ENCODE measurements around the gene SP9.

SP9 gene

DNA sequence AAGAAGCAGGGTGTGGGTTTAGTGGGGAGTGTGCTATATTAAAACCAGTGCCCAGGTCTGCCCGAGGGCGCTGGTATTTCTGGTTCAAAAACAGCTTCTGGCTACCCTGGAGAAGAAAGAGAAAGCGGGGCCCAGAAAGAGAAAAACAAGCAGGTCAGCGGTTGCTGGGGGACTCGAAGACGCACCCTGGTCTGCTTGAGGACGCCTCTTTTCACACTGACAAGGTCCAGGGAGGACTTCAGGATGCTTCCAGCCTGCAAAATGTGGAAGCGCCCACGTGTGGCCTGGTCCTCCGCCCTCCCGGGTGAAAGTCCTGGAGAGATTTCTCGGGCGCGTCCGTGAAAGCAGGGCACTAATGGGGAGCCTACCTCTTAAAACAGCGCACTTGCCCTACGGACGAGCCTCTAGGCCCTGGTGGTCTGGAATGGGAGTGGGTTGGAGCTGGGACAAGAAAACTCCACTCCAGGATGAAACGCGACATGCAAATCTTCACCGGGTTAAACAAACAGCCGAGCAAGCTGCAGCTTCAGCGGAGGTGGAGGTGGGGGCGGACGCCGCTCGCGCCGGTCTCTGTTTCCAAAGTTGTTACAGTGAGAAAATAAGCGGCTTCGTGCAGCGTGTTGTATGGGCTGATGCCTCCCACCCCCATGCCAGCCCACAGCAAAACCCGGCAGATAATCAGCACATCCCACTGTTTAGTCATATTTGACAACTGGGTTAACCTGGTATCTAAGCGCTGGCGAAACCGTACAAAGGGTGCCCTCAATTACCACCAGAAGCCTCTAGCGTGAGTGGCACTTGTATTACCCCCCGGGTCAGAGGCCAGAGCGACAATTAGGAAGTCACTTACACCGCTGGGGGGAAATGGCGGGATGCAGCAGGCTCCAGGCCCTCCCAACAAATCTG lies 1.1 kb upstream of the SP9 start:
- peak in 6 of 56 donors; percentile 38 to 56 (median 40) for DNase-seq

DNA sequence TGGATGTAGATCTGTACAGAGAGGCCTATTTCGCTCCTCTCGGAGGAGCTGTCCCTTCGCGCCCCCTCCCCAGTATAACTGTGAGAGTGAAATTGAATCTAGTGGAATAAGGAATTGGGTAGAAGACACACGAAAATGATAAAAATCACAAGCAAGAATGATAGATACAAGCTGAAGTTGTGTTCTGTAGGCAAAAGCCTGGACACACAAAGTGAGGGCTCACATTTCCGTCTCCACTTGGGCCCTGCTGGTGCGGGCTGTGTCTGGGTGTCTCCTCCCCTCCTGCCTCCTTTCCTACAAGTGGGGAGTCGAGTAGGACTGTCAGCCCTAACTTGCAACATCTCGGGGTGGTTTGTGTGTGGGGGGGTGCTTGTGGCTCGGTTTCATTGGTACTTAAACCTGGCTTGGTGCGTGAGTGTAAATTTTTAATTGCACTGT lies 457 bp upstream of the SP9 start:
- no peak for DNase-seq

DNA sequence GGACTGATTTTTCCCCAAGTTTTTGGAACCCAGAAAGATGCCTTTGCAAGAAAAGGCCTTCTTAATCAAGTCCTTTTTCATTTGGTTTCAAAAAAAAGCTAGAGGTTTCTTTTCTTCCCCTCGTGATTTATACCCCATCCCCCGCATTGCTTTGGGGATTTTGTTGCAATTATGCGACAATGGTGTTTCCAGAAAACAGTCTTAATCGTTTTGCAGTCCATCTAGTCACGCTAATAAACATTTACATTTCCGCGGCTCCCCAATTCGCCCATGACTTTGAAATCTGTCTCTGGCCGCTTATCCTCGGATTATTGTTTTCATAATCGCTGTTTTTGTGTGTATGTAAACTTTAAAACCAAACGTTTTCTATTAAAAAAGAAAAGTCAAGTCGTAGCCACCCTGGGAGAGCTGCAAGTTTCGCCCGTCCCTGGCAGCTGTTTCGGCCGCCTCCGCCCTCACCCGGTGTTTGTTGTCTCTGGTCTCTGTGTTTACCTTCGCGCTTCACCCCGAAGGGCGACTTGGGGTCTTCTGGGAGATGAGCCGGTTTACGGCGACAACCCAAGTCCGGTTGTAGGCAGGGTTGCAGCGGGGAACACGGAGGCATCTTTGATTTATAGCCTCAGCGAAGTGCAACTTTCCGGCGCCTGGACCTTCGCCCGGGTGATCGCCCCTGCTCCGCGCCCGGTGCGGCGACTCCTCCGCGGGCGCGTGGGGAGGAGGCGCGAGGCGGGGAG lies 667 bp downstream of the SP9 start:
- DNase-seq: no peak

DNA sequence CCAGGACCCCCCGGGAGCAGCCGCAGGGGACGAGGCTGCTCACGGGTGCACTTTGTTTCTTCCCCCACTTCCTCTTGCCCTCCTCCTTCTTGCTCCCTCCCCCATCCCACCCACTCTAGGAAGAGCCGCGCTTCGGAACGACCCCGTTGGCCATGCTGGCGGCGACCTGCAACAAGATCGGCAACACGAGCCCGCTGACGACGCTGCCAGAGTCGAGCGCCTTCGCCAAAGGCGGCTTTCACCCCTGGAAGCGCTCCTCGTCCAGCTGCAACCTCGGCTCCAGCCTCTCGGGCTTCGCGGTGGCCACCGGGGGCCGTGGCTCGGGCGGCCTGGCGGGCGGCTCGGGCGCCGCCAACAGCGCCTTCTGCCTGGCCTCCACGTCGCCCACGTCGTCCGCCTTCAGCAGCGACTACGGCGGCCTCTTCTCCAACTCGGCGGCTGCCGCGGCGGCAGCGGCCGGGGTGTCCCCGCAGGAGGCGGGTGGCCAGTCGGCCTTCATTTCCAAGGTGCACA lies 1.3 kb downstream of the SP9 start:
- DNase-seq: no peak

DNA sequence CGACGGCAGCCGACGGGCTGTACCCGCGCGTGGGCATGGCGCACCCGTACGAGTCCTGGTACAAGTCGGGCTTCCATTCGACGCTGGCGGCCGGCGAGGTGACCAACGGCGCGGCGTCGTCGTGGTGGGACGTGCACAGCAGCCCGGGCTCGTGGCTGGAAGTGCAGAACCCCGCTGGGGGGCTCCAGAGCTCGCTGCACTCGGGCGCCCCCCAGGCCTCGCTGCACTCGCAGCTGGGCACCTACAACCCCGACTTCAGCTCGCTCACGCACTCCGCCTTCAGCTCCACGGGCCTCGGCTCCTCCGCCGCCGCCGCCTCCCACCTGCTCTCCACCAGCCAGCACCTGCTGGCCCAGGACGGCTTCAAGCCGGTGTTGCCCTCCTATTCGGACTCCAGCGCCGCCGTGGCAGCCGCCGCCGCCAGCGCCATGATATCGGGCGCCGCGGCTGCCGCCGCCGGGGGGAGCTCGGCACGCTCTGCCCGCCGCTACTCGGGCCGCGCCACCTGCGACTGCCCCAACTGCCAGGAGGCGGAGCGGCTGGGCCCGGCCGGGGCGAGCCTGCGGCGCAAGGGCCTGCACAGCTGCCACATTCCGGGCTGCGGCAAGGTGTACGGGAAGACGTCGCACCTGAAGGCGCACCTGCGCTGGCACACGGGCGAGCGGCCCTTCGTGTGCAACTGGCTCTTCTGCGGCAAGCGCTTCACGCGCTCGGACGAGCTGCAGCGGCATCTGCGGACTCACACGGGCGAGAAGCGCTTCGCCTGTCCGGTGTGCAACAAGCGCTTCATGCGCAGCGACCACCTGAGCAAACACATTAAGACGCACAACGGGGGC lies 2.0 kb downstream of the SP9 start:
- no peak for DNase-seq

DNA sequence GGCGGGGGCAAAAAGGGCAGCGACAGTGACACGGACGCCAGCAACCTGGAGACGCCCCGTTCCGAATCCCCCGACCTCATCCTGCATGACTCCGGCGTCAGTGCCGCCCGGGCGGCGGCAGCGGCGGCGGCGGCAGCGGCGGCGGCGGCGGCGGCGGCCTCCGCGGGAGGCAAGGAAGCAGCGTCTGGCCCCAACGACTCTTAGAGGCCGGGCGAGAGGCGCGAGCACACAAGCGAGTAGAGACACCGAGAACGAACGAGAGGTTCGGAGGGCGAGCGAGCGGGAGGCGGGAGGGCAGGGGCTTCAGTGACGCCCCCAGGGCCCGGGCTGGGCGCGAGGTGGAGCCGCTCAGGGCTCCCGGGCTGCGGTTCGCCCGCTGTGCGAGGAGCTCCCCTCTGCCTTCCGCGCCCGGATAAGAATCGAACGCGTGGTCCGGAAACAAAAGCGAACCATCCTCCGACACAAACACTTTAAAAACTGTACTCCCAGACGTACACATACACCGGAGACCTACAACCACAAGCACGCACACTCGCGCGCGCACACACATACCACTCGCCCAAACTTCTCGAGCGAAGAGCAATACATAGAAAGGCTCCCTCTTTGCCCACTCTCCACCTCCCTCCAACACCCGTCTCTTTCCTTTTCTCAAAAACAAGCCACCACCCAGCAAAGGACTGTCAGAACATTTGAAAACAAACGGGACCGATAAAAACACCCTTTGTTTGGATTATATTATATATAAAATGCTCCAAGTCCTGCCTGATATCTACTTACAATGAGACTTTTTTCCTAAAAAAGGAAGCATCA lies 2.8 kb downstream of the SP9 start:
- no peak for DNase-seq

DNA sequence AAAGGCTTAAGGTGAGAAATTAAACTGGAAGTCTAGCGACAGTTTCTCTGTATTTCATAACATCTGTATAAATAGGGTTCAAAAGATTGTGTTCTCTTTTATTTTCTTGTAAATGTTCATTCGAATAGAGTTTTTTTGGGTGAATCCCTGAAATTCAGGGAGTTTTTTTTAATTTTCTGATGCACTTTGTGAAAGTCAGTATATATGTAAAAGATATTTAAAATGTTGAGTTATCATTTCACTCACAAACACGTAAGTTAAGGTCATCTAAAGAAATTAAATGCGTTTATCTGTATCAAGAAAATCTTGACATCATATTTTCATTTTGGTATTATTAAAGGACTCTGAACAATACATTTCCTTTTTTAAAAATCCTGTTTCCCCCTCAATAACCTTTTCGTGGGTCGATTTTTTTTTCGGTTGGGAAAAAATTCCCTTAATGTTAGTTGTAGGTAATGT lies 3.4 kb downstream of the SP9 start:
- DNase-seq: no peak

DNA sequence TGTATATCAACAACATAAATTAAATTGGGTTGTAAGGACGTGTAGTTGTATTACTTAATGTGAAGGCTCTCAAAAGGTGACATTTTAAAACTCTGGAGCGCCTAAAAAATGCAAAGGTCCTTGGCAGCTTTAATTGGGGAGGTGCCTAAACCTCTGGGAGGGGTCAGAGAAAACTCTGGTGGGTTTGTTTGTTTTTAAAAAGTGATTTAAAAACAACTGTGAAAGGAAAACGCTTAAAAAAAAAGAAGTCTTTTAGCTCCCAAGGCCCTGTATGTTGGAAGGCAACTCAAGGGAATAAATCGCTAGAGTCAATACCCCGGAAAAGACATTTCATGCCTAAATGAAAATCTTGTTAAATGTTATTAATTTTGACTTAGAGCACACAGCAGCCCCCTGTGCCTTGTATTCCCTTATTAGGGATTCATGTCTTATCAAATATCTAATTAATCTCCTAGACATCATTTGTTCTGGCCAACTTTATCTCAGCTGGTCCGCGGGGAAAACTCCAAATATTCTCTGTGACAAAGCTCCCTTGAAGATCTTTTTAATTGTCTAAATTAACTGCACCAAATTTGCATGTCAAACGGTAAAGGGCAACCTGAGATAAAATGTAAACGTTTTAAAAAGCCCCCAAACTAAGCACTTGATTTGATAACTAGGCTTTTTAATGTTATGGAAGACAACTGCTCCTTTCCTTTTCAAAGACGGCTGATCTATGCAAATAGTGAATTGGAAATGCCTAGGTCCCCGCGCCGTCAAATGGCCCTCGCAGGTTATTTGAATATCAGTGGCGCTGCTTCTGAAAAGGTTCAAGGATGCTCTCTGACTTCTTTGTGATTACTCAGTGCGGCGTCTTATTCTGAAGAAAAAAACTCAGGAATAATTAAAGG lies 4.2 kb downstream of the SP9 start:
- DNase-seq: no peak

DNA sequence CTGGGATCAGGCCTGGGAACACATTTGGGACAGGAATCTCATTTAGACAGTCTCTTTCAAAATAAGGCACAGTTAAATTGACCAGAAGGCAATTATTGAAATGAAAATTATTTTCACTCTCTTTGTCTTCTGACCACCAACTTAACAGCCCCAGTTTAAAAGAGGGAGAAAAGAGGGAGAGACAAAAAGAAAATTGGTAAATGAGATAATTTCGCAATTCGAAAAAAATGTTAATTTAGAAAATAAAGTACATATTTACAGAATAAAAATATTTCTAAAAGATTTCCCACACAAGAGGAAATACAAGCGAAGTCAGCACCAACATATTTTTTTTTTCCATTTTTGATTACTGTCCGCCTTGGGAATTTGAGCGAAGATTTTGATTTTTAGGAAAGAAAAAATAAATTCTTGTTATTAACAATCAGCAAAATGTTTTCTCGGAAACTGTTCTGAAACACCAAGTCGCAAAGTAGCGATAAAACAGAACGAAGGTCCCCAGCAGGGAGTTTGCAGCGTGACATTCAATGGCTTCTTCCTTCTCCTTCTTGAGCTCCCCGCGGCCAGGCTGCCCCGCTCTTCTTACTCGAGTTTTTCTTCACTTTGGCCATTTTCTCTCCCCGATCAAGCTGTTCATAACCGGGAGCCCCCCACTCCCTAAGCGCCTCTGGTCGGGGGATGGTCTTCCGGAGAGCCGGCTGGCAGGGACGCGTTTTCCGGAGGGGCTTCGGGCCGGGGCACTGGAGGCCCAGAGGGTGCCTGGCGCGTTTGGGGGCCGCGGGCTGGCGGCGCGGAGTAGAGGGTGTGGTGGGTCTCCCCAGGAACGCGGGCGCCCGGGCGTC lies 5.0 kb downstream of the SP9 start:
- DNase-seq: no peak

DNA sequence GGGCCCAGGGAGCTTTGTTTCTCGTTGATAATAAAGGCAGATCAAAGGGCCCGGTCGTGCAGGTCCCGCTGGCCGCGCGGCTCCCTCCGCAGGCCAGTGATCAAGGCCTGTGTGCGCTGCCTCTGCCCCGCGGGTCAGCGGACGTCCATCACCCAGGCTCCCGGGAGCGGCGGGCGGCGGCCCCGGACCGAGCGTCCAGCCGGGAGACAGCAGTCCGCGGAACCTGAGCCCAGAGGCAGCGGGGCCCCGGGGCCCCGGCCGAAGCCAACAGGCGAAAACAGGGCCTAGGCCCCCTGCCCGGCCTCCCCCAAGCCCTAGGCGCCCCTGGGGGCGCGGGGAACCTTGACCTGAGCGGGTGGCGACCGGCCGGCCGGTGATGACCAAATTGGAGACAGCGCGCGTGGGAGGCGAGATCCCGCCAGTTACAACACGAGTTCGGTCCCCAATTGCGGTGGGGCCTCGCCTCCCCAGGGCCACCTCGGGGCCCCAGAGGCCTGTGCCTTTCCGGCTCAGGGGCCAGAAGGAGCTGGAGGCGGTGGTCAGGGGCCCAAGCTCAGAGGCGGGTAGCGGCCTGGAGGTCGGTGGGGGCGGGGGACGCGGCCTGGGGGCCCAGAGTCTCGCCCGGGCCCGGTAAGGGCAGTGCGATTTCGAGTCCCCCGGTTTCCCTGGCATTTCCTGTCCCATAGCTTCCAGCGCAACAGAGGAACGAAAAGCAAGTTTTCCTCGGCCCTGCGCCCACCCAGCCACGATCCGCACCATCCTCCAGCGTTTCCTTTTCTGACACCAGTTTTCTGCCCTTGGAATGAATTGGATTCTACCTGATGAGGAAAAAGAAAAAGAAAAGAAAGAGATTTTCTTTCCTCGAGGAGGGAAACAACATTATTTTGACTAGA lies 5.9 kb downstream of the SP9 start:
- DNase-seq: no peak

DNA sequence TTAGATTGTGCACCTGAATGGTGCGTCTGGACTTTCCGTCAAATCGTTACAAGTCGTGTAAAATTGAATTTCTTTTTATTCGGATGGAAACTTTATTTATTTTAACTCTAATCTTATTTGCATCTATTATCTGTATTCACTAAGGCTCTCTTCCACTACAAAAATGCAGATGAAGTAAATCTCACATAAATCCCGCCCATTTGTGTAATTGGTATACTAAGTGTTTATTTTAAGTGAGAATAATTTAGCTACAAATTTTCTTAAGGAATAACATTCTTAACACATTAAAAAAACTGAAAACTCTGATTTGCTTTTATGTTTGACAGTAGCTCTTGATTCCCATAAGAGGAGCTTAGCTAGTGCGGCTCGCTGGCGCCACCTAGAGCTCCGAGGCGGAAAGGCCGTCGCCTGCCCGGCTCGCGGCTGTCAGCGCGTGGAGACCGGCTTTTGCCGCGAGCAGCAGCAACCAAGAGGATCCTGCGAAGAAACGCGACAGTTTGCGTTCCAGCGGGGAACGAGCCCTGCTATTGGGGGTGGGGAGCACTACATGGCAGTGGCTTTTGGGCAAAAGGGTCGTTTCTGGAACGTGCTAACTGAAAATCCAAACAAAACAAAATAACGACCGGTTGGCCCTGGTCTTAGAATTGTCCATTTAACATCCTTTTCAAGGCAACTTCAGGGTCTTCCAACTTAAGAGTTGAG lies 6.7 kb downstream of the SP9 start:
- peak in 54 of 56 donors; percentile 12 to 91 (median 68) for DNase-seq

DNA sequence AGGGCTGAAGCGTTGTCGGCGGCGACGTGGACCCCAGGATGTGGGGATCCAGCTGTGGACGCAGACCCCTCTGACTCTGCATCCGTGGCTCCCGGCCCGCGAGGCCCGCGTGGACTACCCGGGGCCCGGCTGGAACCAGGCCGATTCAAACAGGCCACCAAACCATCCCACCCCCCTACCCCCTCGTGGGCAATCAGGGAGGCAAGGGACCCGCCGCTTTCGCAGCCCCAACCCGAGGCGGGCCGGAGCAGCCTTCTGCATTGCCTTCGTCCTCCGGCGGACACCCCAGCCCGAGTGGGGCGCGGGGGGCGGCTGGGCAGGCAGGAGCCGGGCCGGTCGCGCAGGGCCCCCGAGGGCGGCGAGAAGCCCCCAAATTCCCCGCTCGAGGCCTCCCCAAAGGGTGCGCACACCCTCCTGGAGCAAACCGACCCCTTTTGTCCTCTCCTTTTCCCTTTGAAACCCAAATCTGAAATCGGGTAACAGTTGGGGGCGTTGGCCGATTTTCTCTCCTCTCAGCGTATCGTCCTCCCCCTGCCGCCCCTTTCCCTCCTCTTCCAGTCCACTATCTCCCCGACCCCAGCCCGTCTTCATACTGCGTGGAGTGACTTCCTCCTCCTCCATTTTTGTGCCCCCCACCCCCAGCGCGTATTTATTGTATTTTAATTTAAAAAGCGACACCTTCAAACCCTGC lies 7.4 kb downstream of the SP9 start:
- no peak for DNase-seq

DNA sequence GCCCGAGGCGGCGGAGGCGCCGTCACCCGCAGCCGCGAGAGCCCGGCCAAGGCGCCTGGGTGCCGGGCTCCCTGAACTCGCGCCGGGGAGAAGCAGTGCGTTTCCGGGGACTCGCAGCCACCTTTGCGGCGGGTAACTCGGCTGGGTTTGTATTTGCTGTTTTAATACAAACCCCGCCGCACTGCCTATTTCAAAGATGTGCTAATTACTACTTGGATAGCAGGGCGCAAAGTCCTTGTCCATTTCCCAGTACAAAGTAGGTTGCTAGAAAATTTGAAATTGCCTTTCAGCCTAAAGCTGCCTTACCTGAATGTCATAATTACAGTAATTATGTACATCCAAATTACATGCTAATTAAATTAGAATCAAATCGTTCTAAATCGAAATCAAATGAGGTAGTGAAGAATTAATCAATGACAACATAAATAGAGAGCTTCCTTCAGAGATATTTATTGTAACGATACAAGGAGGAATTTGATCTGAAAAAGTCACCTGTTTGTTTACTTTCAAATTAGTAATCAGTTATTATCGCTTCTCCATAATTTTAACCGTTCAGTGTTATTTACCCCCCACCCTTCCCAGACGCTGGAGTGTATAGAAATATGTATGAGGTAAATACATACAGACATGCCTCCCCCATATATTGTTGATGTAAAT lies 8.1 kb downstream of the SP9 start:
- DNase-seq: no peak

DNA sequence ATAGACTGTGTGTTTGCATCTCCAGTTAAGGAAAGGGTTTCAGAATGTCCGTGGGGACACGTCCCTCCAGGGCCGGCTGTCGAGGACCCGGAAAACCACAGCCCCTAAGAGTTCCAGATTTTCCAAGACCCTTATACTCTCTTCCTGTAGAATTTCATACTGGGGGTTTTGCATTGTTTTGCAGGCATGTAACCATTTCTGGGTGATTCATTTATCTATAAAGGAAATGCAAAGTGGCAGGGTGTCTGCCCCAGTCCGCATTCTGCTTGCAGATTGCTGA lies 8.5 kb downstream of the SP9 start:
- no peak for DNase-seq

DNA sequence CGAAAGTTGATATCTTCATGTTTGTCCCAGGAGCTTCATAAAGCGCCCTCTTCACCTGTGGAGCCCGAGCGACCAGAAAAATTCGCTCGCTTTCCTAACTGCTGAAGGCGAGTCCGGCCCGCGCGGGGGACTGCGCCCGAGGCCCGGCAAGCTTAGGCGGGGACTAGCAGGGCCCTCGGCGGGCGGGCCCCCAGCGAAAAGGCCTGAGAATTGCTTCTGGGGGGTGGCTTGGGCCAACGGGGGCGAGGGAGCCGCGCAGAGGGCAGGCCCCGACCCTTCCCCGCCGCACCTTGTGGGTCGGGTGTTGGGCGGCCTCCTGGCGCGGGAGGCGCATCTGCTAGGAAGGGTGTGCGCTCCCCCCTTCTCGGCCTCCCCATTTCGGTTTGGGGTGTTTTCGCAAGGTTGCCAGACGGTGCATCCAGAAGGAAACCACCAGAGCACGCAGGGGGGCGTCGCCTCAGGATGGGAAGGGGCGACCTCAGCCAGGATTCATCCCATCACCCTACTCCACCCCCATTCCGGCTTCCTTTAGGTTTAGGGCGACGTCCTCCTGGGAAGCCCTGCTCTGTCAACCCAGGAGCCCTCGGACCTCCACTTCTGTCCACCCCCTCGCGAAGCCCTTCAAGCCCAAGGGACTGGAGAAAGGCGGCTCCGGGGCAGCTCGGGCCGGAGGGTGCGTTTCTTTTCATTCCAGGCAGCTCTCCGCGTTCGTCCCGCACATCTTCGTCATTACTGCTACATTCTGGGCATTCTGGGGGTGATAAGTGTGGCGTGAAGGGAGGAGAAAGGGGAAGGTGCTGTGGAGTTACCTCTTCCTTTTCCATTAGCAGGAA lies 9.1 kb downstream of the SP9 start:
- DNase-seq: no peak

All from nucleus accumbens (tissue), 56 donors.